GM23248 (cell line): Measurements from ENCODE around the gene VPS13D. TPM values are rescaled to one million over a fixed set of nuclear protein-coding genes. Genes with fewer than 3 reads are reported as not detected.

Experiments
- DNase-seq: peaks from one replicate; pipeline ENCODE4 v3.0.0-alpha.2; 2015
- H2AFZ ChIP-seq: fragments of 200-600 bp; sonication (generic); 2 replicates; pipeline ENCODE4 v1.6.1; 2016; ENCODE audit warnings: antibody characterized with exemption
- H3F3A ChIP-seq: fragments of 200-600 bp; sonication (generic); 2 replicates; pipeline ENCODE4 v1.6.1; 2016; ENCODE audit warnings: mild to moderate bottlenecking, antibody characterized with exemption, mixed run types; ENCODE audit not compliant: insufficient read depth
- H3K27ac ChIP-seq: fragments of 200-600 bp; sonication (generic); 2 replicates; pipeline ENCODE4 v1.5.1; 2016; ENCODE audit warnings: mild to moderate bottlenecking
- H3K27me3 ChIP-seq: fragments of 200-600 bp; sonication (generic); replicated peaks from 2 replicates; pipeline ENCODE4 v1.6.1; 2016; ENCODE audit warnings: mild to moderate bottlenecking; ENCODE audit not compliant: insufficient read depth
- H3K36me3 ChIP-seq: fragments of 200-600 bp; sonication (generic); 2 replicates; pipeline ENCODE4 v1.6.1; 2016; ENCODE audit warnings: low read depth, mild to moderate bottlenecking
- H3K4me1 ChIP-seq: fragments of 200-600 bp; sonication (generic); 2 replicates; pipeline ENCODE4 v1.6.1; 2016; ENCODE audit warnings: mild to moderate bottlenecking; ENCODE audit not compliant: insufficient read depth
- H3K4me2 ChIP-seq: fragments of 200-600 bp; sonication (generic); one replicate; pipeline ENCODE4 v1.6.1; 2016; ENCODE audit warnings: mild to moderate bottlenecking; ENCODE audit not compliant: unreplicated experiment
- H3K4me3 ChIP-seq: fragments of 200-600 bp; sonication (generic); 2 replicates; pipeline ENCODE4 v1.5.1; 2016; ENCODE audit warnings: mild to moderate bottlenecking
- H3K79me2 ChIP-seq: fragments of 200-600 bp; sonication (generic); 2 replicates; pipeline ENCODE4 v1.6.1; 2016; ENCODE audit warnings: mild to moderate bottlenecking; ENCODE audit not compliant: insufficient read depth
- H3K9ac ChIP-seq: fragments of 200-600 bp; sonication (generic); 2 replicates; pipeline ENCODE4 v1.6.1; 2016; ENCODE audit warnings: mild to moderate bottlenecking
- H3K9me2 ChIP-seq: fragments of 200-600 bp; sonication (generic); 2 replicates; pipeline ENCODE4 v1.6.1; 2016; ENCODE audit warnings: mixed run types, mild to moderate bottlenecking, moderate library complexity; ENCODE audit not compliant: insufficient read depth
- H3K9me3 ChIP-seq: fragments of 200-600 bp; sonication (generic); one replicate; pipeline ENCODE4 v1.6.1; 2017; ENCODE audit warnings: low read depth
- H4K20me1 ChIP-seq: fragments of 200-600 bp; sonication (generic); 2 replicates; pipeline ENCODE4 v1.6.0; 2016; ENCODE audit not compliant: insufficient read depth
- EZH2 ChIP-seq: fragments of 200-600 bp; sonication (generic); IDR thresholded peaks from 2 replicates; pipeline ENCODE4 v1.6.1; 2018; ENCODE audit warnings: antibody characterized with exemption, mild to moderate bottlenecking; ENCODE audit not compliant: insufficient read depth, poor library complexity, severe bottlenecking
- EZH2phosphoT487 ChIP-seq: fragments of 200-600 bp; sonication (generic); IDR thresholded peaks from 2 replicates; pipeline ENCODE4 v1.6.1; 2018; ENCODE audit warnings: antibody characterized with exemption, moderate library complexity, mild to moderate bottlenecking, low read depth; ENCODE audit not compliant: insufficient read depth
- WGBS, 2 experiments: methylation state at CpG; one replicate each; pipeline ENCODE4 v1.1.6; 2015 to 2017; ENCODE audit warnings: low lambda C conversion rate in 2 of 2, low coverage in 1 of 2; ENCODE audit errors: missing lambda C conversion rate in 2 of 2; 5-methylcytosine and 5-hydroxymethylcytosine counted together
- in situ Hi-C: fragments of 300-500 bp; cut with MboI; formaldehyde crosslinking; loops from 2 replicates; pipeline ENCODE4 v1.15.0; 2020
- polyA plus RNA-seq: library from polyadenylated mRNA; unstranded; fragments of >200 nt; fragmentation: Nextera tagmentation; extraction: Ambion mirVana; gene quantifications from 2 replicates; pipeline ENCODE4 v1.2.1, GENCODE V29; 2016
- total RNA-seq: library from RNA; depleted of rRNA; stranded (reverse); fragments of >200 nt; shearing (Covaris generic); gene quantifications from 2 replicates; pipeline ENCODE4 v1.2.3, GENCODE V29; 2014

VPS13D gene
- total and polyA plus RNA-seq, 2 experiments from 2014 or later, result 6.8 to 16.4 TPM

DNA sequence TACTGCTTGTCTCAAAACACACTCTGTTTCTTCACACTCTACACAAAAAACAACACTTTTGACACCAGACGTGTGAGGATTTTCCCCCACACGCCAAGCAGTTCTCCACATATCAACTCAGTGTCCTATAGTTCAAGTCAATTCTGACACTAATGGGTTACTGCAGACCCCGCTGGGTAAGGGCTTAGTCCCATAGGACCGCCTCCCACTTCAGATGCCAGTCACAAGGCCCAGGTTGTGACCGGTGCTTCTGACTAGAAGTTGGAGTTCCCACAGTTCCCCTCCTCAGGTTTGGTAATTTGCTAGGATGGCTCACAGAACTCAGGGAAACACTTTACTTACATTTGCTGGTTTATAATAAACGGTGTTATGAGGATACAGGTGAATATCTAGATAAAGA is 19.9 kb downstream of the VPS13D start:
- Histone ChIP-seq H3K4me1 (peaks cover 18% of the 10 kb centered on the region), H3K4me3 (no peak overlapping the region), H3K79me2 (no peaks in the 10 kb centered on the region), H3K4me2 (no peak overlapping the region), H3K9ac (no peak overlapping the region), H3K36me3 (peaks cover 48% of the 10 kb centered on the region), H3K27ac (0 out of 2 replicates have a peak overlapping the region, but pooled peaks have one; percentile 5), H4K20me1 (no peaks in the 10 kb centered on the region), H3K9me3 (no peaks in the 10 kb centered on the region), H3K9me2 (no peaks in the 10 kb centered on the region), H3K27me3 (no peaks in the 10 kb centered on the region), H2AFZ (no peak overlapping the region), H3F3A (no peaks in the 10 kb centered on the region)
- in situ Hi-C loops, result no loop called here
- TF ChIP-seq EZH2 (no peak), EZH2phosphoT487 (no peak)
- WGBS, 2 experiments, result 89 to 90% methylated on average over 6 of the region's 6 CpGs
- no peak for DNase-seq

DNA sequence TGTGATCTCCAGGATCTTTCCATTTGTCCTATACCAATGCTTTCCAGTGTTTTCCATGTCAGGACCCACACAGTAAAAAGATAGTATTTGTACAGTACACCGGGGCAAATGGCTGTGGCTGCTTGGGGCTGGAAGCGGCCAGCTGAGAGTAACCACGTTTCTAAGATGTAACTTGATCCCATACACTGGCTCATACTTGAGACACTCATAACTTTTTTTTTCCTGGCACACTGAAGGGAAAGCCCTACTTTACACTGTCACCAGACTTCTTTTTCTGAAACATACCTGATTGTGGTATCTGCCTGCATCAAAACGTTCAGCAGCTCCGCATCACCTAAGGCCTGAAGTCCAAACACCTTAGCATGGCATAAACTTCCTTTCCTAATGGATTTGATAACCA is 21.6 kb downstream of the VPS13D start:
- Histone ChIP-seq H3K4me1 (peaks cover 10% of the 10 kb centered on the region), H3K9me2 (no peaks in the 10 kb centered on the region), H3K27ac (no peak overlapping the region), H3K36me3 (peaks cover 47% of the 10 kb centered on the region), H3K9ac (no peak overlapping the region), H3K79me2 (no peaks in the 10 kb centered on the region), H3K4me3 (no peak overlapping the region), H4K20me1 (no peaks in the 10 kb centered on the region), H3K9me3 (no peaks in the 10 kb centered on the region), H3F3A (no peaks in the 10 kb centered on the region), H3K4me2 (no peak overlapping the region), H3K27me3 (no peaks in the 10 kb centered on the region), H2AFZ (no peak overlapping the region)
- TF ChIP-seq EZH2, result no peak
- TF ChIP-seq EZH2phosphoT487, result no peak
- in situ Hi-C loops, result no loop called here
- 53 to 62% methylated on average over 5 of the region's 5 CpGs for WGBS, 2 experiments
- peak; percentile 19 for DNase-seq

DNA sequence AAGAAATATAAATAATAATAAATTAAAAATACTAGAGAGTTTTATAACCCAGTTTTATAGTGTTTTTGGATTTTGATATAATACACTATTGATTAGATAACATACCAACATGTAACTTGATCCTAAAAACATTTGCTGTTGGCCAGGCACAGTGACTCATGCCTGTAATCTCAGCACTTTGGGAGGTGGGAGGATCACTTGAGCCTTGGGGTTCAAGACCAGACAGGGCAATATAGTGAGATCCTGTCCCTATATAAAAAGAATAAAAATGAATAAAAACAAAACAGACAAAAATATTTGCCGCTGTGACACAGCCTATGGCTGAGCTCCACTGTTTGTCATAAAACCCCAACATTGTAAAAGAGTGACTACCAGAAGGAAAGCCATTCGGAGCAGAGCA is 26.1 kb downstream of the VPS13D start:
- no peaks in the 10 kb centered on the region for H3K79me2 ChIP-seq
- no peaks in the 10 kb centered on the region for H3F3A ChIP-seq
- TF ChIP-seq EZH2, result no peak
- TF ChIP-seq EZH2phosphoT487, result no peak
- in situ Hi-C loops, result no loop called here
- 97% methylated on average over 2 of the region's 2 CpGs for WGBS, 2 experiments
- no peaks in the 10 kb centered on the region for H3K4me1 ChIP-seq
- H3K27ac ChIP-seq, result no peak overlapping the region
- no peak overlapping the region for H3K4me2 ChIP-seq
- H4K20me1 ChIP-seq, result no peaks in the 10 kb centered on the region
- H3K9ac ChIP-seq, result no peak overlapping the region
- peaks cover 50% of the 10 kb centered on the region for H3K36me3 ChIP-seq
- no peak overlapping the region for H2AFZ ChIP-seq
- H3K9me2 ChIP-seq, result no peaks in the 10 kb centered on the region
- H3K27me3 ChIP-seq, result no peaks in the 10 kb centered on the region
- no peaks in the 10 kb centered on the region for H3K9me3 ChIP-seq
- no peak for DNase-seq
- no peak overlapping the region for H3K4me3 ChIP-seq

DNA sequence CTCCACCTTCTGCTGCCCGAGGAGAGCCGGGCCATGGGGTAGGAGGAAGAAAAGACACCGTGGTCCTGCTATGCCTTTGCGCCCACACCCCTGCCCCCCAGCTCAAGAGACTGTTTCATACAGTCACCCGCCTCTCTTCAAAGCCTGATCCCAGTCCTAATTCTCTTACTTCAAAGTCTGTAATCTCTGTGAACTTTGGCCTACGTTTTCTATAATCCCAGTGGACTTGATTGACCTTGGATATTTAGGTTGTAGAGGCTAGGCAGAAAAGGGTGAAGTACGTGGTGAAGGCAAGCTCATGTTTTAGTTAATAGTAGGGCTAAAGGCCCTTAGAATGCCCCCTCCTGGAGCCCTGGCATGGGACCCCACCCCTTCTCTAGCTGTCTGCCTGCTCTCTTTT is 28.4 kb downstream of the VPS13D start:
- H3K36me3 ChIP-seq, result peaks cover 58% of the 10 kb centered on the region

DNA sequence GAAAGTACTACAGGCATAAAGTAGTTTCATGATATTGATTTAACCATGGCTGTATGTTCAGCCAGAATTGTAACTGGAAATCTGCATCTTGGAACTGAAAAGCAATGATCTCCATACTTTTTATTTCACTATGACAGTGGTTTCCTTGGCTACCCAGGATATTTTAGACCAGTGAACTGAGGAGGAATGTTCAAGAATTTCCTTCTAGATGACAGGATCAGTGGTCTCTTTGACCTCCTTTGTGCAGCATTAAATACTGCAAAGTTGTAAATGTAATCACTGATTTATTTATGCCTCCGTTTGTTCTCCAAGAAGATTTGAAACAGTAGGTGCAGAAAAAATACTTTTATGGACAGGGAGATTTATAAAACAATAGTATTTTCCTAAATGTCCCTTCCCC is 39.5 kb downstream of the VPS13D start:
- no peak for DNase-seq
- Histone ChIP-seq H3F3A (no peaks in the 10 kb centered on the region), H2AFZ (no peak overlapping the region), H3K9me2 (no peaks in the 10 kb centered on the region), H3K4me3 (no peak overlapping the region), H4K20me1 (no peaks in the 10 kb centered on the region), H3K4me1 (no peaks in the 10 kb centered on the region), H3K9me3 (no peaks in the 10 kb centered on the region), H3K36me3 (peaks cover 79% of the 10 kb centered on the region), H3K27ac (no peak overlapping the region), H3K27me3 (no peaks in the 10 kb centered on the region), H3K79me2 (no peaks in the 10 kb centered on the region), H3K9ac (no peak overlapping the region), H3K4me2 (no peak overlapping the region)
- in situ Hi-C loops, result no loop called here
- 82 to 96% methylated on average over 1 of the region's 1 CpG for WGBS, 2 experiments
- TF ChIP-seq EZH2, result no peak
- no peak for TF ChIP-seq EZH2phosphoT487

More for the DNA sequence above, 28.4 kb downstream of the VPS13D start:
- H3K9ac ChIP-seq, result no peak overlapping the region
- no peak for DNase-seq
- H3K9me3 ChIP-seq, result no peaks in the 10 kb centered on the region
- in situ Hi-C loops, result no loop called here
- no peak overlapping the region for H3K4me2 ChIP-seq
- H3F3A ChIP-seq, result no peaks in the 10 kb centered on the region
- WGBS, 2 experiments, result 79 to 80% methylated on average over 7 of the region's 7 CpGs
- no peak overlapping the region for H2AFZ ChIP-seq
- no peaks in the 10 kb centered on the region for H3K27me3 ChIP-seq
- no peak overlapping the region for H3K4me3 ChIP-seq
- H3K27ac ChIP-seq, result no peak overlapping the region
- no peaks in the 10 kb centered on the region for H3K79me2 ChIP-seq
- H3K4me1 ChIP-seq, result no peaks in the 10 kb centered on the region
- TF ChIP-seq EZH2 (no peak), EZH2phosphoT487 (no peak)
- H3K9me2 ChIP-seq, result no peaks in the 10 kb centered on the region
- H4K20me1 ChIP-seq, result no peaks in the 10 kb centered on the region
